Measurements from ENCODE around the gene UBL4B. TPM values are rescaled to one million over a fixed set of nuclear protein-coding genes. Genes with fewer than 3 reads are reported as not detected.

UBL4B gene
- total and polyA plus RNA-seq, 9 of the 15 experiments (the other 6 are each of a cell fraction or from before 2014, with no cell fraction given) = not detected

DNA sequence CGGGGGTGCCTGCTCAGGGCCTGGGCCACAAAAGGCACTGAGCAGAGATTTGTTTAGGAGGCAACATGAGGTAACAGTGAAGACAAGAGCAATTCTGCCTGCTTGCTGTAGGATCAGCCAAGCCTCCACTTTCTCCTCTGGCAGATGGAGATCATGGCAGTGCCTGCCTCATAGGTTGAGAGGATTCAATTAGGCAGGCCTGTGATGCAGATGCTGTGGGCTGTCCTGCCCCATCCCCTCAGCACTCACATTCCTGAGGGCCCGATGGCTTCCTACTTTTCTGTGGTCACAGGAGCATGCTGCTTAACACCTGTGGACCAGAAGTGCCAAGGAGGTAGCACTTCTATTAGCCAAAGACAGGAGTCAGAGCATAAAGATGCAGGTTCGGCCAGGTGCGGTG lies 1.2 kb upstream of the UBL4B start:
- FAIRE-seq (no peak), DNase-seq (ENCODE audit: extremely low read depth in 1 of 4, low spot score in 3 of 4) (no peak), ATAC-seq (no peak)
- CTCF ChIA-PET (ENCODE audit: low intra/inter-chr PET ratio) = no interaction called here
- intact Hi-C loops (cut with micrococcal nuclease) (loop anchor here (5.0 to 10.0 kb wide), 2 partner anchors 334 to 466 kb away; no protein-coding TSS in a partner anchor), in situ Hi-C loops (cut with MboI) (no loop called here)
- no TSS peak for BruUV-seq (replicated peaks)
- no peak overlapping the region for H3K9ac ChIP-seq (ENCODE audit: insufficient read depth in 1 of 2, low read depth in 2 of 2, low read length in 2 of 2)
- no peak overlapping the region for H3K4me2 ChIP-seq (ENCODE audit: insufficient read depth, low read length)
- no peak overlapping the region for H3K4me3 ChIP-seq
- H4K20me1 ChIP-seq (replicated peaks; ENCODE audit: control insufficient read depth, insufficient read depth, low read length) = peaks cover 9% of the 10 kb centered on the region
- POLR2A ChIA-PET = interaction anchor here (0.5 to 1.2 kb wide), 2 partner anchors 60 to 359 kb away, joined by 3 to 5 read pairs; no protein-coding TSS in a partner anchor
- H3K27ac ChIP-seq (ENCODE audit: extremely low read depth, low read depth, low read length) = no peak overlapping the region
- H3K79me2 ChIP-seq (ENCODE audit: control insufficient read depth, insufficient read depth, low read length) = no peaks in the 10 kb centered on the region
- TF ChIP-seq, protein P1, sequence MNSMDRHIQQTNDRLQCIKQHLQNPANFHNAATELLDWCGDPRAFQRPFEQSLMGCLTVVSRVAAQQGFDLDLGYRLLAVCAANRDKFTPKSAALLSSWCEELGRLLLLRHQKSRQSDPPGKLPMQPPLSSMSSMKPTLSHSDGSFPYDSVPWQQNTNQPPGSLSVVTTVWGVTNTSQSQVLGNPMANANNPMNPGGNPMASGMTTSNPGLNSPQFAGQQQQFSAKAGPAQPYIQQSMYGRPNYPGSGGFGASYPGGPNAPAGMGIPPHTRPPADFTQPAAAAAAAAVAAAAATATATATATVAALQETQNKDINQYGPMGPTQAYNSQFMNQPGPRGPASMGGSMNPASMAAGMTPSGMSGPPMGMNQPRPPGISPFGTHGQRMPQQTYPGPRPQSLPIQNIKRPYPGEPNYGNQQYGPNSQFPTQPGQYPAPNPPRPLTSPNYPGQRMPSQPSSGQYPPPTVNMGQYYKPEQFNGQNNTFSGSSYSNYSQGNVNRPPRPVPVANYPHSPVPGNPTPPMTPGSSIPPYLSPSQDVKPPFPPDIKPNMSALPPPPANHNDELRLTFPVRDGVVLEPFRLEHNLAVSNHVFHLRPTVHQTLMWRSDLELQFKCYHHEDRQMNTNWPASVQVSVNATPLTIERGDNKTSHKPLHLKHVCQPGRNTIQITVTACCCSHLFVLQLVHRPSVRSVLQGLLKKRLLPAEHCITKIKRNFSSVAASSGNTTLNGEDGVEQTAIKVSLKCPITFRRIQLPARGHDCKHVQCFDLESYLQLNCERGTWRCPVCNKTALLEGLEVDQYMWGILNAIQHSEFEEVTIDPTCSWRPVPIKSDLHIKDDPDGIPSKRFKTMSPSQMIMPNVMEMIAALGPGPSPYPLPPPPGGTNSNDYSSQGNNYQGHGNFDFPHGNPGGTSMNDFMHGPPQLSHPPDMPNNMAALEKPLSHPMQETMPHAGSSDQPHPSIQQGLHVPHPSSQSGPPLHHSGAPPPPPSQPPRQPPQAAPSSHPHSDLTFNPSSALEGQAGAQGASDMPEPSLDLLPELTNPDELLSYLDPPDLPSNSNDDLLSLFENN (IDR thresholded peaks at IDR 0.05; ENCODE audit: low read depth in 2 of 2, low read length in 2 of 2) = no peak
- TF ChIP-seq ZNF184 (CRISPR knock-in tag; IDR thresholded peaks at IDR 0.05) (no peak), ATF1 (CRISPR knock-in tag; IDR thresholded peaks at IDR 0.05) (no peak), ATF1 (tag; IDR thresholded peaks at IDR 0.05) (no peak), ZNF764 (CRISPR knock-in tag; IDR thresholded peaks at IDR 0.05; ENCODE audit: low read depth) (no peak), SMAD4 (CRISPR knock-in tag; conservative IDR thresholded peaks at IDR 0.05) (no peak), CCNT2 (IDR thresholded peaks at IDR 0.05; ENCODE audit: borderline replicate concordance, extremely low read depth, insufficient read length, low read depth, low read length) (no peak)
- TF ChIP-seq, protein P2, sequence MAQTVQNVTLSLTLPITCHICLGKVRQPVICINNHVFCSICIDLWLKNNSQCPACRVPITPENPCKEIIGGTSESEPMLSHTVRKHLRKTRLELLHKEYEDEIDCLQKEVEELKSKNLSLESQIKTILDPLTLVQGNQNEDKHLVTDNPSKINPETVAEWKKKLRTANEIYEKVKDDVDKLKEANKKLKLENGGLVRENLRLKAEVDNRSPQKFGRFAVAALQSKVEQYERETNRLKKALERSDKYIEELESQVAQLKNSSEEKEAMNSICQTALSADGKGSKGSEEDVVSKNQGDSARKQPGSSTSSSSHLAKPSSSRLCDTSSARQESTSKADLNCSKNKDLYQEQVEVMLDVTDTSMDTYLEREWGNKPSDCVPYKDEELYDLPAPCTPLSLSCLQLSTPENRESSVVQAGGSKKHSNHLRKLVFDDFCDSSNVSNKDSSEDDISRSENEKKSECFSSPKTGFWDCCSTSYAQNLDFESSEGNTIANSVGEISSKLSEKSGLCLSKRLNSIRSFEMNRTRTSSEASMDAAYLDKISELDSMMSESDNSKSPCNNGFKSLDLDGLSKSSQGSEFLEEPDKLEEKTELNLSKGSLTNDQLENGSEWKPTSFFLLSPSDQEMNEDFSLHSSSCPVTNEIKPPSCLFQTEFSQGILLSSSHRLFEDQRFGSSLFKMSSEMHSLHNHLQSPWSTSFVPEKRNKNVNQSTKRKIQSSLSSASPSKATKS (CRISPR knock-in tag; IDR thresholded peaks at IDR 0.05) = no peak
- no peaks in the 10 kb centered on the region for H3K9me3 ChIP-seq (replicated peaks; ENCODE audit: control insufficient read depth, insufficient read depth, low read depth, low read length)
- H3K4me1 ChIP-seq (replicated peaks in 1 of 2; ENCODE audit: control insufficient read depth in 2 of 2, insufficient read depth in 2 of 2, low read length in 2 of 2) = no peaks in the 10 kb centered on the region
- 0% methylated on average over 4 of the region's 4 CpGs for WGBS (ENCODE audit: insufficient coverage, low coverage, missing lambda C conversion rate)
- H3K36me3 ChIP-seq (ENCODE audit: control insufficient read depth, insufficient read depth, low read length) = no peaks in the 10 kb centered on the region
- H3K9me1 ChIP-seq (ENCODE audit: control insufficient read depth, insufficient read depth, low read length) = no peaks in the 10 kb centered on the region
- H2AFZ ChIP-seq (ENCODE audit: low read depth, low read length) = no peak overlapping the region
- peaks cover 45 to 87% of the 10 kb centered on the region in 2 experiments for H3K27me3 ChIP-seq (ENCODE audit: control insufficient read depth in 2 of 2, insufficient read depth in 2 of 2, low read length in 2 of 2)
